Endothelial cell of umbilical vein (primary cell): ENCODE data around the gene MCCC1.

Experiments used
- EZH2 ChIP-seq: IDR thresholded peaks from 2 replicates; pipeline ENCODE4 v1.6.1; 2012; ENCODE audit warnings: borderline replicate concordance, low read depth, mild to moderate bottlenecking, moderate library complexity, low read length, inconsistent platforms; ENCODE audit not compliant: severe bottlenecking
- FOS ChIP-seq: IDR thresholded peaks from 2 replicates; pipeline ENCODE4 v1.6.1; 2011; ENCODE audit warnings: mild to moderate bottlenecking, low read length, moderate library complexity, borderline replicate concordance; ENCODE audit not compliant: insufficient read depth
- GATA2 ChIP-seq: IDR thresholded peaks from 2 replicates; pipeline ENCODE4 v1.7.0; 2011; ENCODE audit warnings: low read depth, mild to moderate bottlenecking, moderate library complexity, mixed read lengths, low read length; ENCODE audit not compliant: insufficient read length, insufficient read depth
- JUN ChIP-seq: IDR thresholded peaks from 2 replicates; pipeline ENCODE4 v1.6.1; 2011; ENCODE audit warnings: borderline replicate concordance, low read depth; ENCODE audit not compliant: insufficient read length, insufficient read depth
- MYC ChIP-seq: IDR thresholded peaks from one replicate; pipeline ENCODE4 v1.6.1; 2011; ENCODE audit warnings: mild to moderate bottlenecking, low read depth, low read length
- POLR2A ChIP-seq: IDR thresholded peaks from 2 replicates; pipeline ENCODE4 v1.6.1; 2012; ENCODE audit warnings: low read depth, mild to moderate bottlenecking, control low read depth, low read length
- POLR2AphosphoS5 ChIP-seq: IDR thresholded peaks from 2 replicates; pipeline ENCODE4 v1.6.1; 2012; ENCODE audit warnings: low read depth, mild to moderate bottlenecking, control low read depth, low read length, moderate library complexity; ENCODE audit not compliant: insufficient read depth
- TF ChIP-seq, protein P1 (sequence below), 2 donors: IDR thresholded peaks; 1 replicate in 1 of 2; 2 replicates in 1 of 2; pipeline ENCODE4 v1.5.1; 2011; ENCODE audit warnings: low read length in 2 of 2, mild to moderate bottlenecking in 2 of 2, moderate library complexity in 2 of 2, control low read depth in 1 of 2, inconsistent platforms in 1 of 2, low read depth in 1 of 2; ENCODE audit not compliant: insufficient read depth in 1 of 2; ENCODE audit errors: extremely low read depth in 1 of 2
- TF ChIP-seq, protein P2 (sequence below): IDR thresholded peaks from 2 replicates; pipeline ENCODE4 v1.6.1; 2011; ENCODE audit not compliant: insufficient read depth, insufficient read length

- TF ChIP-seq, protein P1, sequence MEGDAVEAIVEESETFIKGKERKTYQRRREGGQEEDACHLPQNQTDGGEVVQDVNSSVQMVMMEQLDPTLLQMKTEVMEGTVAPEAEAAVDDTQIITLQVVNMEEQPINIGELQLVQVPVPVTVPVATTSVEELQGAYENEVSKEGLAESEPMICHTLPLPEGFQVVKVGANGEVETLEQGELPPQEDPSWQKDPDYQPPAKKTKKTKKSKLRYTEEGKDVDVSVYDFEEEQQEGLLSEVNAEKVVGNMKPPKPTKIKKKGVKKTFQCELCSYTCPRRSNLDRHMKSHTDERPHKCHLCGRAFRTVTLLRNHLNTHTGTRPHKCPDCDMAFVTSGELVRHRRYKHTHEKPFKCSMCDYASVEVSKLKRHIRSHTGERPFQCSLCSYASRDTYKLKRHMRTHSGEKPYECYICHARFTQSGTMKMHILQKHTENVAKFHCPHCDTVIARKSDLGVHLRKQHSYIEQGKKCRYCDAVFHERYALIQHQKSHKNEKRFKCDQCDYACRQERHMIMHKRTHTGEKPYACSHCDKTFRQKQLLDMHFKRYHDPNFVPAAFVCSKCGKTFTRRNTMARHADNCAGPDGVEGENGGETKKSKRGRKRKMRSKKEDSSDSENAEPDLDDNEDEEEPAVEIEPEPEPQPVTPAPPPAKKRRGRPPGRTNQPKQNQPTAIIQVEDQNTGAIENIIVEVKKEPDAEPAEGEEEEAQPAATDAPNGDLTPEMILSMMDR (IDR thresholded peaks at IDR 0.05; ENCODE audit: extremely low read depth in 1 of 2, insufficient read depth in 1 of 2, low read depth in 1 of 2, low read length in 2 of 2), result no peak
- TF ChIP-seq POLR2A, result no peak
- no peak for TF ChIP-seq JUN
- no peak for TF ChIP-seq FOS
- no peak for TF ChIP-seq GATA2
- TF ChIP-seq EZH2, result no peak
- no peak for TF ChIP-seq POLR2AphosphoS5
- TF ChIP-seq, protein P2, sequence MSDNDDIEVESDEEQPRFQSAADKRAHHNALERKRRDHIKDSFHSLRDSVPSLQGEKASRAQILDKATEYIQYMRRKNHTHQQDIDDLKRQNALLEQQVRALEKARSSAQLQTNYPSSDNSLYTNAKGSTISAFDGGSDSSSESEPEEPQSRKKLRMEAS, result no peak
- TF ChIP-seq MYC, result no peak
Observed at GRCh38 chr3:183027276-183027675, 72.0 kb downstream of the MCCC1 start.
